Measurements from ENCODE around the gene INSIG1.

INSIG1 gene

DNA sequence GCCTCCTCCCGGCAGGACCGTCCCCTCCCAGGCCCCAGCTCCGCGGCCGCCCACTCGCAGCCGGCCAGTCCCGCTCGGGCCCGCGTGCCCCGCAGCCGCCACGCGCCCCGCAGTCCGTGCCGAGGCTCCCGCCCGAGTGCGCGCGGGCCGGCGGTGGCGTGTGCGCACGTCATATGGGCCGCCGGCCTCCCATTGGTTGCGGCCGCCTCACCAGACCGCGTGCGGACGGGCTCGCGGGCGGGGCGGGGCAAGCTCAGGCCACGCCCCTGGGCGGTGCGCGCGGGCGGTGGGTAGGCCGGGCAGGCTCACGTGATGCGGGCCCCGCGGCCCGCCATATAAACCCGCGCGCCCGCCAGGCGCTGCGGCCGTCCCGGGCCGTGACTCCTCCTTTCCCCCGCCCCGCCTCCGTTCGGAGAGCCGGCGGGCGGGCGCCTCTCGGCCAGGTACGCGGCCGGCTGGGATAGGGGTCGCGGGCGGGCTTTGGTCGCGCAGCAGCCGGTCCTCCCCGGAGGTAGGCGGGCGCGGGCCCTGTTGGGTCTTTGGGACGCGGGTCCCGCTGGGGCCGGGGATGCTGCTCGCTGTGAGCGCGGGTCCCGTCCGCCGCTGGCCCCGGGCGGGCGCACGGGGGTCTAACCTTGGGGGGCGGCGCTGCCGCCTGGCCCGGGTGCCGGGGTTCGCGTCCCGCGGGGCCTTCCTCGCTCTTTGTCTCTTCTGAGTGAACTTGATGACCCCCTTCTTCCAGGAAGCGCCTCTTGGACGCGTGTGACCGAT, at the start of gene INSIG1:
TSS of gene INSIG1 (plus strand) at position 362 of the 771 bp plus-strand sequence. CDS start at position 770, 408 bp downstream.
- DNase-seq: peak; percentile 82 to 96

DNA sequence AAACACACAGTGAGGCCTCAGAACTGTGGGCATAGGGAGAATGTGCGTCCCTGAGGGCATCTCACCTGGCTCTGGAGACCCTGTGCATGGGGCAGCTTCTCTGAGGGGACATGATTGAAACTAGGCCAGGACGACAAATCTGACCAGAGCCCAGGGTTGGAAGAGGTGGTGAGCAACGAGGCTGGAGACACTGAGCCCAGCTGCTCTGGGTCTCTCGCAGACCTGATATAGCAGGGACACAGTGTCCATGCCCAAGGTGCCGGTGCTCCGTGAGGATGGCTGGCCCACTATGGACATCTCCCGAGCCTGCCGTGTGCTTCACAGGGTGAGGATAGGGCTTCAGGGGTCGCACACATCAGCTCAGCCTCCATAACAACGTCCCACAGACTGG, 49.3 kb upstream of the INSIG1 start:
- no peak for DNase-seq

GRCh38 chr7:155251831-155252230, 45.8 kb upstream of the INSIG1 start:
- no peak for DNase-seq

DNA sequence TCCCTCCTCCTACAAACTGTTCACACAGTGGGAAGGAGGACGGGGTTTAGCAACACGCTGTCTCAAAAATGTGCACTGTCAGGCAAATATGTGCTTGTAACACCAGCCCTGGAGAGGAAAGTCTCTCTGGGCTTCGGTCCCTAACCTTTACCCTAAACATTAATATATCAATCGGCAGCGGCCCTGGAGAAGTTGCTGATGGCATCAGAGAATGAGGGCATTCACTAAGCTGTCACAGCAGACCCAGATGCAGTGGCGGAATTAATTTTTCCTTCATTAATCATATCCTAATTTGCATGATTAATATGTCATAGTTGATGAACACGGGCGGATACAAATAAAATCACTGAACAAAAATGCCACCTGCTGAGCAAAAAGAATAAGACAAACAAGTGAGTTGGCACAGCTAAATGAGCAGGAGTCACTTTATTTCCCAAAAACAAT, 45.2 kb upstream of the INSIG1 start:
- no peak for DNase-seq

DNA sequence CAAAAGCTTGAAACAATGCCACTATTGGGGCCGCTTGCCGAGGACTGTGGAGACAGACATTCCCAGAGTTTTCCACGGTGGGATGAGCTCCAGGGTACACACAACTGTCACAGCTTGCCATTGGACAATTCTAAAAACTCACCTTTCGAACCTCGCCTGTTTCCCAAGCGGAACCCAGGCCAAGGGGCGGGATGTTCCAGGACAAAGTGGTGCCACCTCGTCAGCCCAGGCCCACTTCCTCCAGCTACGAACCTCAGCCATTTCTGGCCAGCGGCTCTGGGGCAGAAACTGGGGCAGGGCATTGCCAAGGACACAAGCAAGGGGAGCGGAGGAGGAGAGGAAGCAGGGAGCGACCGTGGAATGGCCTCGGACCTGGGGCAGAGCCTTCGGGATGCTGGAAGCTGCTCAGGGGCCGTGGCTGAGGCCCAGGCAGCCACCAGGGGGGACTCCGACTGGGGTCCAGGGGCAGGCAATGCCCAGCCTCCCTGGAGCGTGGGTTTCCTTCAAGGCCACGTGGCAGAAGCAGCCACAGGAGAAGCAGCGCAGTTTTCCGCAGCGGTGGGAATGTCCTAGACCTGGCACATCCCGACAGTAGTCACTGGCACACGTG, 44.7 kb upstream of the INSIG1 start:
- no peak for DNase-seq

DNA sequence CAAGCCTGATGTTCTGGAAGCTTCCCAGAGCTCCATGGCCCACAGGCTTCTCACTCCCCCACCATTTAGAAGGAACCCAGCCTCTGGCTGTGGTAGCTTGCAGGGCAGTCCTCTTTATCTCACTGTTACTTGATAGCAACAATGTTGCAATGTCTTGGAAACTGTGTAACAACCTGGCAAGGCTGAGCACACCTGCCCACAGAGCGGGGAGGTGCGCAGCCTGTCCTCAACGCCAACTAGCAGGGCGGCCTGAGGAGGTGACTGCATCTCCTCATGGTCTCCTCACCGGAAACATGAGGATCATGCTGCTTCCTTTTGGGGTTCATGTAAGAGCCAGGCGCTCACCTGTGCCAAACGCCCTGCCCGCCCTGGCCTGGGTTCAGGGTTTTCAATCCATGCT, 43.7 kb upstream of the INSIG1 start:
- DNase-seq: no peak

- no peak for DNase-seq
Measured at GRCh38 chr7:155255071-155255470, 42.6 kb upstream of the INSIG1 start.

DNA sequence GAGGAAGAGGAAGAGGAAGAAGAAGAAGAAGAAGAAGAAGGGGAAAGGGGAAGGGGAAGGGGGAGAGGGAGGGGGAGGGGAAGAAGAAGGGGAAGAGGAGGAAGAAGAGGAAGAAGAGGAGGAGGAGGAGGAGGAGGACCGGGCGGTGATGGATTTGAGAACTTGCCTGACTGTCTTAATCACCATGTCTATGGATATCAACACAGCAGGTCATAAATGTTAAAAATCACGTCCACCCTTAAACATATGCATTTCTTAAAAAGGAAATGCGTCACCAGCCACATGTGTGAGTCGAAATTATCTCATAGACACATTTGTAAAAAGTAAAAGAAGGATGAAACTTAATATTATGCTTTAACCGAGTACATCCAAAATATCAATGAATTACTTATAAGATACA, 42.1 kb upstream of the INSIG1 start:
- no peak for DNase-seq

DNA sequence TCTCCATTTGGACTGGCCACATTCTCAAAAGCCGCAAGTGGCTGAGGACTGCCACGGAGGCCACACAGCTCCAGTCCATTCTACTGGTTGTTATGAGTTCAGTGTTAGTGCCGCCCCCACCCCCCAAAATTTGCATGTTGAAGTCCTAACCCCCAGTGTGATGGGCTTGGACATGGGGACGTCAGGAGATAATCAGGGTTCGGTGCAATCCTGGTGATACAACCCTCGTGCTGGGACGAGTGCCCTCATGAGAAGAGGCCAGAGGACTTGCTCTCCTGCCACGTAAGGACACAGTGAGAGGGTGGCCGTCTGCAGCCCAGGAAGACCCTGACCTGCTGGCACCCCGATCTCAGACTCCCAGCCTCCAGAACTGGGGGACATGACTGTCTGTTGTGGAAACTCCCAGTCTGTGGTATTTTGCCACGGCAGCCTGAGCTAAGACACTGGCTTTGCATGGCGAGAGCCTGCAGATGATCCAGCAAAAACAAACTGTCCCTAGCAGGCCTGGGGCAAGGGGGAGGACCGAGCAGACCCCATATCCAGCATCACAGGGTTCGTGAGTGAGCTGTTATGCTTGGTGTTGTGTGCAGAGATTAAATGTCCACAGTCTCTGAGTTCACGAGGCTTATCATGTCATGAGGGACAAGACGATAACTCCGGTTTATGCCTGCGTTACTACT, 41.5 kb upstream of the INSIG1 start:
- DNase-seq: no peak

DNA sequence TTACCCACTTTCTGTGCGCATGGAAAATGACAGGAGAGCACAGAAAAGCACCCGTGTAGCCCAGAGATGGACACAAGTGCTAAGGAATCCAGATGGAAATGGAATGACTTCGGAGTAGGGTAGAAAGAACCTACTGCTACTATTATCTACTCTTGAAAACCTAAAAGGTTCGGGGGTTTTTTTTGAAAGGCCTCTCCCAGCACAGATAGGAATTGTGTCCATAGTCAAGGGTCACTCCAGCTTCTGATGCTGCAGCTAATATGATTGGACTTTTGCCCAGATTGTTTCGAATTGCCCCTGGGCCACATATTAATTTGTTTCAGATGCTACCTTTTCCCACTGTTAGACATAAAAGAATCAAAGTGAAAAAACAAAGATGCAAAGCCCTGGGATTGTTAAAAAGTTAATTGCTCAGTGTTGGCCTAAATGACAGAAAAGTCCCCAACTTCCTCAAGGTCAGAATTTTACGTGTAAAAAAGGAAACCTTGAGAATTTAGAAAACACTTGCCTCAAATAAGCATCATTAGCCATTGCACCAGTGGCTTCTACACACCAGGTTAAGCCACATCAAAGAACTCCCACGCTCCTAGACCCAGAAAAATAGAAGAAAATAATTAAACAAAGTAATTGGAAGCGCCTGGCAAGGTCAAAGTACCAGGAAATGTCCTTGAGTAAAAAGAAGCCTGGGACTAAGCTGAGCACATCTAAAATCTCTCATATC, 40.8 kb upstream of the INSIG1 start:
- DNase-seq: no peak

DNA sequence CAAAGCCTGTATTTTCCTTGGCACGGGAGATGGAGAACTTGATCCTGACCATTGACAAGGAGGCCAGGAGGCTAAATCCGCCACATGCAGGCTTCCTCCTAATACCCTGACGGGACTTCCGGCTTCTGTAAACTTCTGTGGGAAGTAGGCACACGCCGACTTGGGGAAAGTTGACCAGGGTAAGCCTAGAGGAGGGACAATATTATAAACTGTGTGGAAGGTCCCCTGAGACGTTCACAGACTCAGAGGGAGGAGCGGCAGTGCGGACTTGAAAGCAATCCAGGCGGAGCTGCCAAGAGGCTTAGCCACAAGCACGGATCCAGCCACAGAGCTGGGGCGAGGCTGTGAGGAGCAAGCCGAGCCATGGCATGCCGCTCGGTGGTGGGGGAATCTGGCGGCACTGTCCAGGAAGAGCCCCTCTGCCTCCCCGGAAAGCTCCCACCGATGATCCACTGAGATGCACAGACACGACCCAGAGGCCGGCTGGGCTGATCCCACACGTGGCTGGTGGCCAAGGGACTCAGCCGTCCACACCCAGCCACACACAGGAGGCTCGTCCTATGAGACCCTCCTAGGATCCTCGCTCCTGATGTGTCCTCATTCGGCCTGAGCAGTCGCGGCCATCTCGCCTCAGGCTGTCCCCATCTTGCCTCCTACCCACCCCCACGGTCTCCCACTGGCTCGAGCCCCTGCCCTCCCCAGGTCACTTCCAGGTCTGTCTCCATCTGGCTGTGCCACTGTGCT, 40.0 kb upstream of the INSIG1 start:
- no peak for DNase-seq

- DNase-seq: no peak
Measured at GRCh38 chr7:155258226-155258560, 39.5 kb upstream of the INSIG1 start.

GRCh38 chr7:155259866-155260497, 37.7 kb upstream of the INSIG1 start:
- DNase-seq: no peak

GRCh38 chr7:155260498-155260872, 37.2 kb upstream of the INSIG1 start:
- no peak for DNase-seq

DNA sequence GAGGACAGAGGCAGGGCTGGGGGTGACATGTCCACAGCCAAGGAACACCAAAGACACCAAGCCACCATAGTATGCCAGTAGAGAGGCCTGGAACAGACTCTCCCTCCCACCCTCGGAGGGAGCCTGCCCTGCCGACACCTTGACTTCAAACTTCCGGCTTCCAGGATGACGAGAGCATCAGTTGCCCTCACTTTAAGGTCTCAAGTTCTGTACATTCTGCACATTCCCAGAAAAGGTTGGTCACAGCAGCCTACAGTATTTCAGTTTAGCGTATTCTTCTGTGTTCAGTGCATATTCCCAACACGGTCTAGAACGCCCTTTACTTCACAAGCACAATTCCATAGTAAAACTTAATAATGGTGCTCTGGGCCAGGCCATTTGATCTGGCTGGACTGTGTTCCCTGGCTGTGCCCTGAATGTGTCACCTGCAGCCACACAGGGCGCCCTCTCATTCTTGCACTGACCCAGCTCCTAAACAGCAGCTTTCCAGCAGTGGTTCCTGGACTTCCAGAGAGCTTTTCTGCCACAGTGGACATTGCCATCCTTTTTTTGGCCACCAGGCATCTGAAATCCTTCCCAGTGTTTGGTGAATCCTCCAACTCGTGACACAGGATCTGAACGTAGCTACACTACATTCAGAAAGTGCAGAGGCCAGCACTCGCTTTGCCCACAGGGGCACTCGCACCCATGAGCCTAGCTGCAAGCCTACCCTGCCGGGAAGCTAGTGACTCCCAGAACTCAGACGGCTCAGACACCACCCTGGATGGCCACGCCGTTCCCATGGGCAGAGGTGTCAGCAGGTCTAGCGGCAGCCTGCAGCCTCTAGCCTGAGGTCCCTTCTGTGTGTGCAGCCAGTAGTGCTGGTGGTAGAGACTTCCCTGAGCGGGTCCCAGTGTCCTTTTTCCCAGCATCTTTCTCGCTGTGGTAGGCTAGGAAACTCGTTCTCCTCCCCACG, 36.4 kb upstream of the INSIG1 start:
- DNase-seq: no peak

- DNase-seq: no peak
Measured at GRCh38 chr7:155262031-155262430, 35.6 kb upstream of the INSIG1 start.

GRCh38 chr7:155263051-155263450, 34.6 kb upstream of the INSIG1 start:
- no peak for DNase-seq

DNA sequence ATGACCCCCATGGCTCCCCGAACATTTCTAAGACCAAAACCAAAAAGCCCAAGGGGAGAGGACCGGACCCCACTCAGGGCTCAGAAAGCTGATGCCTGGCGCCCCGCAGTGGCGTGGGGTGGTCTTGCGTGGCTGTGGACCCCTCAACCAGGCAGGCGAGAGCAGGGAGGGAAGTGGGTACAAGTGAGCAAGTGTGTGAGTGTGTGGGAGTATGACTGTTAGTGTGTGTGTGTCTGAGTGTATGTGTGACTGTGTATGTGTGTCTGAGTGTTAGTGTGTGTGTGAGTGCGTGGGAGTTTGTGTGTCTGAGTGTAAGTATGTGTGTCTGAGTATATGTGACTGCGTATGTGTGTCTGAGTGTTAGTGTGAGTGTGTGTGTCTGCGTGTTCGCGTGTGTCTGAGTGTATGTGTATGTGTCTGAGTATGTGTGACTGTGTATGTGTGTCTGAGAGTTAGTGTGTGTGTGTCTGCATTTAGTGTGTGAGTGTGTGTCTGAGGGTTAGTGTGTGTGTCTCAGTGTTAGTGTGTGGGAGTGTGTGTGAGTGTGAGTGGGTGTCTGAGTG, 34.0 kb upstream of the INSIG1 start:
- no peak for DNase-seq

GRCh38 chr7:155265144-155265543, 32.5 kb upstream of the INSIG1 start:
- no peak for DNase-seq

DNA sequence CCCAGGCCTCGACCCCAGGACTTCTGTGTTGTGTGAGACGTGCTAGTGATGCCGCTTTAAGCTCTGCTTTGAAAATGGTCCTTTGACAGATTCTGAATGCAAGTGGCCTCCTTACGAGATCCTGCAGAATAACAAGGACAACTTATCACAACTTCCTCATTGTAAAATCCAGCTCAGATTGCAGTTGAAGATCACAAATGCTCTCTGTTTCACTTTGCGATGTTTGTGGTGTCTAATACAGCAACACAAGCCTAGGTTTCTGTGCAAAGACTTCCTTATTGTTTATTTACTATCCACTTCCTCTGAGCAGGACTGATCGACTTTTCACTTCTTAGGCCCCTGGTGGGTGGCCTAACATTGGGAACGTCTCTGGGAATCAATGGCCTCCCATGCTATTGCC, 31.7 kb upstream of the INSIG1 start:
- no peak for DNase-seq

GRCh38 chr7:155266440-155266839, 31.2 kb upstream of the INSIG1 start:
- no peak for DNase-seq

Data from NCI-H1930 (cell line).